ENCODE data around the gene L1CAM.

DNA sequence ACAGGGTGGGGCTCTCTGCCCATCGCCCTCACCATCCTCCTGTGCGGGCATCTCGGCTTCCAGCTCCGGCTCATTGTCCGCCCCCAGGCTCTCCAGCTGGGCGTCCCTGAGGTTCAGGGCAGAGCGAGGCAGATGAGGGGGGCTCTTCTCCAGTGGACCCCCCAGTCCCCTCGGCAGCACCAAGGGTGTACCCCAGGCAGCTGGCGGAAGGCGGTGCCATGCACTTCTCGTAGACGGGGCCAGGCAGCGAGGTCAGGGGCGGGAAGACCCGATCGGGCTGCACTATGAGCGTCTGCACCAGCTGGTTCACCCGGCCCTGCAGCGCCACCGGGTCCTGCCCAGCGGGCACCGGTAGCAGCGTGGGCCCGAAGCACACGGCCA lies 24.0 kb upstream of the L1CAM start:
- TF ChIP-seq GATA3 (IDR thresholded peaks at IDR 0.05; ENCODE audit: low read depth, low read length) = no peak
- TF ChIP-seq GATA2 (IDR thresholded peaks at IDR 0.05; ENCODE audit: low read depth, low read length) = no peak

Measured in SH-SY5Y (cell line).